ENCODE results near the gene ANKRD11.
"Not testable (repeated sequence)": the region's sequence is repeated elsewhere in the genome, so short reads cannot be mapped to it uniquely, and the experiment has no call there.

The ANKRD11 gene

DNA sequence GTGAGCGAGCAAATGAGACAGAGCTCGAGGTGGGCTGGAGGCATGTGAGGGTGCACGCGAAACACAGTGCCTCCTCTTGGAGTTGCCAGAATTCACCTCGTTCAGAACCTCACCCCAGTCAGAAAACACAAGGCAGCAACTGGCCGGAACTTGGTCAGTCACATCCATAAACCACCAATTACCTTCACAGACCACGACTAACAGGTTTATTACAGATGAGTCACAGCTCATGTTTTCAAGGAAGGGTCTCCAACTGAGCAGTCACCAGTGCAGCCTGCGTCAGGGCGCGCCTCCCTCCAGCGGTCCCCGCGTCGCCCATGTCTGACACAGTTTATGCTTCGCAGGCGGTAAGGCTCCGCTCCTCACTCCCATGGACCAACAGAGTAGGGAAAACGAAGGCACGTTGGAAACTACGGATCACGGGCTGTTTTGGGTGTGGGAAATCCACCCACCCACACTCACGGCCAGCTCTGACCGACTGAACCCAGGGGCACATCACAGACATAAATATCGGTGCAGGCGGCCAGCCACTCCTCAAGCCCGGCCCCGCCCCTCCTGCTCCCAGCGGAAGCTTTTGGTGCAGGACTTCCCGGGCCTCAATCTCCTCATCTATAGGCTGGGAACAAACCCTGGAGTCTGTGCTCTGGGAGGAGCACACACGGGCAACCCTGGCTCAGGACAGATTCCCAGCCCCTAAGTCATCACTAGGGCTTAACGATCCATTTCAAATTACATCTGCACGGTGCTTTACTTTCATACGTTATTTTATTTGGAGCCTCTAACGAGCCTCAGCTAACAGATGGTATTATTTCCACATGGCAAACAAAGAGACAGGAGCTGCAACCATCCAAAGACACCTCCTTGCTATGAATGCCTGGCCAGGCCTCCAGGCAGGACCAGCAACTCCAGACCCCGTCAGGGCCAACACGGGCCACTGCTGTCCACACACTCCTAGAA, 146.6 kb downstream of the ANKRD11 start:
- no peak for FAIRE-seq

DNA sequence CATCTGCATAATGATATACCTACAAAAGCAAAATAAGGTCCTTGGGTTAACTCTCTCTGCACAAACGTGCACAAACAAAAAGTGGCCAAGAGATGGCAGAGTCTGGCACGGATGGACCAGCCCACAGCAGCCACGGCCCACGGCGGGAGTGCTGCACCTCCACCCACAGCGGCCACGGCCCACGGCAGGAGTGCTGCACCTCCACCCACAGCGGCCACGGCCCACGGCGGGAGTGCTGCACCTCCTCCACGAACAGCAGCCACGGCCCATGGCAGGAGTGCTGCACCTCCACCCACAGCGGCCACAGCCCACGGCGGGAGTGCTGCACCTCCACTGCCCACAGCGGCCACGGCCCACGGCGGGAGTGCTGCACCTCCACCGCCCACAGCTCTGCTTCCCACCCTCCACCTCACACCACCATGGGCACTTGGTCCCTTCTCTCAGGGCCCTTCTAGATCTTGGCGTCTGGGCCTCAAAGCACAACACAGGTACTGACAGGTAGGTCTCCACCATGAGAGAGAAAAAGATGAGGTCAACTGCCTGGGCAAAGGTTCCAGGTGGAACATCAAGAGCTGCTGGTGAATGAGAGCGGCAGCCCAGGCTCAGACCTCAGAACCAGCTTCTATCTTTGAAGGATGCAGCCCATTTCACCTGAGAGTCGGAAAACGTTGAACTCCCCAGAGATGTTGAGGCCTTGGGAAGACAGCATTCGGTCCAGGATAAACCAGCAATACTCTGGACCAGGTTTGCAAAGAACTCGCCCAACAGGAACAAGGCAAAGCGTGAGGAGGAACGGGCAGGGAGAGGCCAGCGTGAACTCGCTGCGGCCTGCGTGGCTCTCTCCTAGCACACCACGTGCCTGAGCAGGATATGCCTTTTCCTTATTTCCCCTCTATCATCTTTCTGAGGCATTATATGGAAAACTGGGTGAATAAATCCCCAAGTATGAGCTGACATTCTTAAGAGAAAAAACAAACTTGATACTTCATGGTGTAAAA, 148.4 kb downstream of the ANKRD11 start:
- no peak for FAIRE-seq

DNA sequence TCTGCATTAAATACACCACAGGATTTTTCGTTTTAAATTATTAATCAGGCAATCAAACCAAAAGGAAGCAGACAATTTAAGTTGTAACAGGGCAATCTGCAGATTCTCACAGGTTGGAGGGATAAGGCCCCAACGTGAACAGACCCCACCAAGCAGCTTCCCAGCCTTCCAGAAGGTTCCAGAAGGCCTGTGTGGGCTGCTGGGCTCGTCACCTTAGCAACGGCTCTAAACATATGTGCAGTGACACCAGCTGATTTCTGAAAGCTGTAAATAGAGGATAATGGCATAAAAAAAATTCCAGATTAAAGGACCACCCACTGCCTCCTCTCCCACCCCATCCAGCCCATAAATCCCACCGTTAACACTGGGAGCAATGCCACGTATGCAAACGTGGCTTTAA, 149.1 kb downstream of the ANKRD11 start:
- FAIRE-seq: no peak

DNA sequence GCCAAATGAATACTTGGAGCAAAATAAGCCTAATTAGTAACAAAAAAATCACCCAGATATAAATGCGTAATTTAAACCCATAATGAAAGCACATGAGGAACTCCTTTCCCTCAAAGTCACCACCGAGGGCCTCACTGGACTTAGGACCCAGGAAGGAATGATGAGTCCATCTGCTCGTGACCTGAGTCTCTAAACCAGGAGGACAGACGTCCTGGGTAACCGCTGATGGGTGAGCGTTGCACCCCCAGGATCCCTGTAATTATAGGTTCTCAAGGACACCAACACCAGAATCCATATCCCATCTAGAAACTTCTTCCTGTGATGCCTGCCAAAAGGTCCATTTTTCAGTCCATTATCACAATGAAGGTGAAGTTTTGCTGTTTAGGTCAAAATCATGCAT, 151.5 kb downstream of the ANKRD11 start:
- FAIRE-seq: no peak

DNA sequence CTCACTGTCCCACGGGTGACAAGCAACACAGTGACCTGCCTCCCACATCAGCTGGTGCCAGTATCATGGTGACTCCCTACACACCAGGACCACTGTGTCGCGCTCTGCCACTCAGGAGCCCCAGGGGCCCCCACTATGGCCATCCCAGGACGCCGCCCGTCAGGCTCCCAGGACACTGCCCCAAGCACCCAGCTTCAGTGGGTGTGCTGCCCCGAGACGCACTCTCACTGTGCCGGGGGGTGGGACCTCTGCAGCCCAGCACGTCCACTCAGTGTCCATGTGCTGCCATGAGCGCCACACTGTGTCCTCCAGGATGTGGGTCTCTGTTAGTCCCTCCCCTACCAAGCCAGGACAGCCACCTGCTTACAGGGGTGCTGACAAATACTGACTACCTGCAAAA, 152.4 kb downstream of the ANKRD11 start:
- no peak for FAIRE-seq

DNA sequence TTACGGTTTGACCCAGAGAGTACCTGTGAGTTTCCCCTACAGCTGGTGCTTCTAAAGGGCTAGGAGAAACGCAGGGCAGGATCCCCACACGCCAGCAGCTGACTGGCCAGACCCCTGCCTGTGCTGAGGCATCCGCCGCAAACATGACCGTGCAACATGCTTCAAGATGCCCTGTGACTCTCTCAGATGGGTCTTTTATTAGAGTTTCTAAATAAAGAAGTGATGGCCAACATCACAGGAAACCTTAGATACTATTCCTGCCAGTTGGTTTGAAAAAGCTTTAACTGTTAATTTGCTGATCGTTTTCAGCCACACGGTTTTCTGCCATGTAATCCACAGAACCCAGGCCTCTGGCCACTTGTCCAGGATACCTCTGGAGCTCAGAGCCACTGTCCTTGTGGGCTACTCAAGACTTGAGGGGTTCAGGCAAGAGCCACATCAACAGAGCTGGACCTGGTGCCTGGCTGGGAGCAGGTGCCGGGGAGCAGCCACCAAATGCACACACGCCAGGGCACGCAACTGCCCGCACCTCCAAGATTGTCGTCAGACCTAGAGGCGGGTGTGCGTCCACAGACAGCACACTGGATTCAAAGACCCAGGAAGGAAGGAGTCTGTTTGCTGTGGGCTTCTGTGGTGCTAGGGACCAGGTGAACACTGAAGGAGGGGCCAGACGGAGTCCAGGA, 154.4 kb downstream of the ANKRD11 start:
- no peak for FAIRE-seq

DNA sequence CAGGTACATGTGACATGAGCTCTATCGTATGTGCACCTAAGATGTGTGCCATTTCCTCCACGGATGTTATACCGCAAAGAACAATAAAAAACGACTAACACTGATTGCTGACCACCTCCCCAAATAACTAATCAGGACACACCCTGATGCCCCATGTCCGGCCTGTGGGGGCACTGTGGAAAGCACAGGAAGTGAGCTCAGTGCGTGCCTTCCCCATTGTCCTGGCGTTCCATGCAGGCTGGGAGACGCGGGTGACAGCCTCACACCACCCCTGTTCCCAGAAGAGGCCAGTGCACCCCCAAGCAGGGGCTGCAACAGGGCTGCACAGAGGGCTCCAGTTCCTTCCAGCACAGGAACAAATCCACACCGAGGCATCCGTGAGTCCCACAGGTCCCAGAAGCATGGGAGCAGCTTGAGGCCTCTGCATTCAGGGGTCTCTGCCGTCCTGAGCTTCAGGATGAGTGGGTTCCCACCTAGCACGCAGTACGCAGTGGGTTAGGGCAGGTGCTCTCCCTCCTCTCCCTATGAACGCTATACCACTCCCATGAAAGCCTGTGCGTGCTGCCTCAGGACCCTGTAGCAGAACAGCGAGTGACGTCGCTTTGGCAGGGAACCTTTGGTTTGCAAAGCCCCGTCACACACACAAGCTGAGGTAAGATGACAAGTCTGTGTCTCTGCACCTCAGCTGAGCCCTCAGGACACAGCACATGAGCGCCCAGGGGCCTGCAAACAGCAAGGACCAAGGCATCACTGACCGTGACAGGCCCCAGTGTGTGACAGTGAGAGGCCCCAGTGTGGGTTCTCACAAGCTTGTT, 155.2 kb downstream of the ANKRD11 start:
- FAIRE-seq: no peak

DNA sequence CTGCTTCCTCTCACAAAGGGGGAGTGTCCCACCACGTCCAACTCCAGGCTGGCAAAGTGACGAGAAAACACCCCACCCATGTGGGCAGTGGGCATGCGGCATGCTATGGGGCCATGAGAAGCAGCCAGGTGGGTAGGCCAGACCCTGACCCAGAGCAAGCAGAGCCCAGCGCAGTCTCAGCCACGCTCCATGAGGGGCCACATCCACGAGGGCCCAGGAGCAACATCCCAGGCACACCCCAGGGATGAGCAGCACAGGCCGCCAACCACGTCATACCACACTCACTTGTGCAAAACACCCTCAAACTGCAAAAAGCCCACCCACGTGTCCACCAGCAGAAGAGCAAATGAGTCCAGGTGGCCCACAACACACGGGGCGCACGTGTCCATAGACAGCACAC, 155.9 kb downstream of the ANKRD11 start:
- no peak for FAIRE-seq

DNA sequence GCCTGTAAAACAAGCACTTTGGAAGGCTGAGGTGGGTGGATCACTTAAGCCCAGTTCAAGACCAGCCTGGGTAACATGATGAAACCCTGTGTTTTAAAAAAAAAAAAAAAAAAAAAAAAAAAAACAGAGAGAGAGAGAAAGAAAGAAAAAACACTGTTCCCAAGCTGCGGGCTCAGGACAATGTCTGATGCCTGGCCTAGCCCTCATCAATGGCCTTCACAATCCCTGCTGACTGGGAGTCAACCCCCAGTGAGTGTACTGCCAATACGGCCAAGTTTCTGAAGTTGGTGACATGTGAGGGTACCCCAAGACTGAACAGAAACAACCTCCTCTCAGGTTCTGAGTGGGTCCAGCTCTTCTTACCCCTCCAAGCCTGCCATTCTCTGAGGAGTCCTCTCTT, 156.3 kb downstream of the ANKRD11 start:
- no peak for FAIRE-seq

DNA sequence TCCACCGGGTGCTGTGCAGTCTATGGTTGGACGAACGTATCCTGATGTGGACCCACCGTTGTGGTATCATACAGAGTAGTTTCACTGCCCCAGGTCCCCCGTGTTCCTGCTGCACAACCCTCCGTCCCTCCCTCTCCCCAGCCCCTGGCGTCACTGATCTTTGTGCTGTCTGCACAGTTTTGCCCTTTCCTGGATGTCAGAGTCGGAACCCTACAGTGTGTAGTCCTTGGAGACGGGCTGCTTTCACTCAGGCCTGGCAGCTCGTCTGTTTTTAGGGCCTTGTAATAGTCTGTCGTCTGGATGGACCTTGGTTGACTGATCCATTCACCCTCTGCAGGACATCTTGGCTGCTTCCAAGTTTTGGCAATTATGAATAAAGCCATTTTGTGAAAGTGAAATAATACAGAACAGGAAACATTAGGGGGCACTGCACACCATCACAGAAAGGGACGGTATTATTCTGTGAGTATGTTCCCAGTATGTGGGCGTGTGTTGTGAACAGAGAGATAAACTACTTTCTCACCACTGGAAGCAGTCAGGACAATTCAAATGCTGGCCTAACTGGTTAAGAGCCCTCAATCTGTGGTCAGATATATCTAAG, 156.9 kb downstream of the ANKRD11 start:
- FAIRE-seq: peak; percentile 72

DNA sequence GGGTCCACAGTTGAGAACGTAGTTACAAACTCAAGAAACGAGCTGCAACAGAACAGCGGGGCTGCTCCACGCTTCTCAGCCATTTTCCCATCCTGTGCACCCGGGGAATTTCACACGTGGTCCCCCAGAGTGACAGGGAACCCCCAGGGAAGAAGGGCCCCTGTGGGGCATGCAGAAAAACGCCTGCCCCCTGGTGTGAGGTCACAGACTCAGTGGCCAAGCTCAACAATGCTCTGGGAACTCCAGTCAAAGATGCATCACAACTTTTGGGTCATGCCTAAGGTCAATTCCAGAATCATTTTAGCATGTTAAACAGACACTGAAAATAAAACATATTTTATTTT, 157.5 kb downstream of the ANKRD11 start:
- FAIRE-seq: no peak

DNA sequence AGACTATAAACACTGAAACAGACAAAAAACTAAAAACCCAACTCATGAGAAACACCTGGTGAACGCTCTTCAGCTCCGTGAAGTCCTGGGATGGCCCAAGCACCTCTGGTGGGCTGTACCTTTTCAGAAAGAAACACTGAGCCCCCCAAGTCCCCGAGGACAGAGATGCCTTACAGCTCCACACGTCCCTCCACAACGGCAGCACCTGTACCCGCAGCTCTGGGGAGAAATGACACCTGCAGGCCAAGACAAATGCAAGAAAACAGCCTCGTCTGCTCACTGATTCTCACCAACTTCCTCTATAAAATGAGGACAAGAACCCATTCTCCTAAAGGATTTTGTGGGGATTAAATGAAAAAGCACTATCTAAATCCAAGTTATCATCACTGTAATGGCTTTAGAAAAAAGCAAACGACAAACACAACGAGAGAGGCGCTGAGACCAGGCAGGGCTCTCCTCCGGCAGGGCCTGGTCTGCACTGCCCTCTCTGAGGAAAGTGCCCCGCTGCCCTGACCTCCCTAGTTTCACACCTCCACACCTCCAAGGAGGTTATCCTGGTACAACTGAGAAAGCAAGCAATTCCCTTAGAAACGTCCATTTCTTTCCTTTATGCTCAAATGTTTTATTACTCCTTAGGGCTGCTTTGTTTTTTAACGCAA, 158.0 kb downstream of the ANKRD11 start:
- FAIRE-seq: no peak

DNA sequence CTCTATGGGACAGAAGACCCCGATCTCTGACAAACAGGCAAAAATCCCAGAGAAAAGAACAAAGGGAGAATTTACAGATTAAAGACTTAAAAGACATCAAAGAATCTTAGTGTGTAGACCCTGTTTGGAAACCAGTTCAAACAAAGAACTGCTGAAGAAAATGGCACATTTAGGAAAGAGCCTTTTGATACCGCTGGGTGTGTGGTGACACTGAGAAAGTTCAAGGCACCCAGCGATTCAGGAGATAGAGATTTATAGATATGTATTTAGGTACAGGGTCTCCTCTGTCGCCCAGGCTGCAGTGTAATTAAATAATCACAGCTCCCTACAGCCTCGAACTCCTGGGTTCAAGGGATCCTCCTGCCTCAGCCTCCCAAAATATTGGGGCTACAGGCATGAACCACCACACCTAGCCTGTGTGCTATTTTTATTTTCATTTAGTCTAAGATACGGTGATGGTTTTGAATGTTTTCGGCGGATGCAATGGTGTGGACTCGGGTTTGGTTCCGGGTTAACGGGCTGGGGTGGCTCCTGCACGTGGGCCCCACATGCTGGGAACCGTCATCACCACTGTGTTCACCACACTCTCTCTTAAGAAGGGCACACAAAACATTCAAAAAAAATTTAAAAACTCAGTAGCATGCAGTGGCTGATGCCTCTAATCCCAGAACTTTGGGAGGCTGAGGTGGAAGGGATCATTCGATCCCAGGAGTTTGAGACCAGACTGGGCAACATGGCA, 158.8 kb downstream of the ANKRD11 start:
- FAIRE-seq: no peak

DNA sequence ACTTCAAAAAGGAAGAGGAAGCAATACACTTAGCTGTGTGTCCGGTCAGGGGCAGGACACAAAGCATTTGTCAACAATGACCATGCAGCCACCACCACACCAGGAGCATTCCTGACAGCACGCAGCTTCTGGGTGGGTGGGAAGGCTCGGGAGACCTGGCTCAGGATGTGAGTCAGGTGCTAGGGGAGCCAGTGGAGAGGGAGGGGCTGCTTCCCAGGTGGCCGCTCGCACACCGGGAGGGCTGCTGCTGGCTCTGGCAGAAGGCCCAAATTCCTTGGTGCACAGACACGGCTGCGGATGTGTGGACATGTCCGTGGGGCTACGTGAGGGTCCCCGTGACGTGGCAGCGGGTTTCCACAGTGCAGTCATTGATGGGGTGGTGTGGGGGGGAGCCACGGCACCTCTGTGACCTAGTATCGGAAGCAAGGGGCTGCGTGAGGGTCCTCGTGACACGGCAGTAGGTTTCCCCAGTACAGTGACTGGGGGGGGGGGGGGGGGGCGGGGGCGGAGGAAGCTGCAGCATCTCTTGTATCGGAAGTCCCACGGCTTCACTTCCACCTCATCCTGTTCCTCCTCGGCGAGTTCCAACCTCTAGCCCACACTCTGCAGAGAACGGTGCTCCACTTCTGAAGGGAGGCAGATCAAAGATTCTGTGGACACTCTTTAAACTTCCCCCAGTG, 160.0 kb downstream of the ANKRD11 start:
- no peak for FAIRE-seq

DNA sequence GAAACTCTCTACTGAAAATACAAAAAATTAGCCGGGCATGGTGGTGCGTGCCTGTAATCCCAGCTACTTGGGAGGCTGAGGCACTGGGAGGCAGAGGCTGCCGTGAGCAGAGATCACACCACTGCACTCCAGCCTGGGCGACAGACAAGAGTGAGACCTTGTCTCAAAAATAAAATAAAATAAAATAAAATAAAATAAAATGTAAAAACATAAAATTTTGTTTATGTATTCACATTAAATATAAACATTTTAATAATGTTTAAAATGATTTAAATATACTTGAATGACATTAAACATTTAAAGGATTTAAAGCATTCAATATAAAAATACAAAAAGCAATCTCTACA, 160.6 kb downstream of the ANKRD11 start:
- FAIRE-seq: not testable (repeated sequence)

DNA sequence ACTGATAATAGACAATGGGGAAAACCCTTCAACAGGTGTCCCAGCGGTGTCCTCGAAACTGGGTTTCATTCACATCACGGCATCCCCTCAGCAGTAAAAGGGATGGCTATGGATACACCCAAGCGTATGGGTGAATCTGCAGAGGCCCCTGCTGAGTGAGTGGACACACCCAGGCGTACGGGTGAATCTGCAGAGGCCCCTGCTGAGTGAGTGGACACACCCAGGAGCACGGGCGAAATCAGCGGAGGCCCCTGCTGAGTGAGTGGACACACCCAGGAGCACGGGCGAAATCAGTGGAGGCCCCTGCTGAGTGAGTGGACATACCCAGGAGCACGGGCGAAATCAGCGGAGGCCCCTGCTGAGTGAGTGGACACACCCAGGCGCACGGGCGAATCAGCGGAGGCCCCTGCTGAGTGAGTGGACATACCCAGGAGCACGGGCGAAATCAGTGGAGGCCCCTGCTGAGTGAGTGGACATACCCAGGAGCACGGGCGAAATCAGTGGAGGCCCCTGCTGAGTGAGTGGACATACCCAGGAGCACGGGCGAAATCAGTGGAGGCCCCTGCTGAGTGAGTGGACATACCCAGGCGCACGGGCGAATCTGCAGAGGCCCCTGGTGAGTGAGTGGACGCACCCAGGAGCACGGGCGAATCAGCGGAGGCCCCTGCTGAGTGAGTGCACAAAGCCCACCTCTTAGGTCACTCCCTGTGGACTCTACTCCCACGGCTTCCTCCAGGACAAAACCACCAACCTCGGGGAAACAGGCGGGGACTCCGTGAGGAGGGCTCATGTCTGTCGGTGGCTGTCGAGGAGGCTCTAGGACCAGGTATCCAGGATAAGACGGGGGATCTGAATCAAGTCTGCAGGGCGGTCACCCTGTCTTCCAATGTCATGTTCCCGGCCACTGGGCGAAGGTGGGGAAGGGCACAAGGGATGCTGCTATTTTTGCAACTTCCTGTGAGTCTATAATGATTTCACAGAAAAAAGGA, 161.7 kb downstream of the ANKRD11 start:
- not testable (repeated sequence) for FAIRE-seq

DNA sequence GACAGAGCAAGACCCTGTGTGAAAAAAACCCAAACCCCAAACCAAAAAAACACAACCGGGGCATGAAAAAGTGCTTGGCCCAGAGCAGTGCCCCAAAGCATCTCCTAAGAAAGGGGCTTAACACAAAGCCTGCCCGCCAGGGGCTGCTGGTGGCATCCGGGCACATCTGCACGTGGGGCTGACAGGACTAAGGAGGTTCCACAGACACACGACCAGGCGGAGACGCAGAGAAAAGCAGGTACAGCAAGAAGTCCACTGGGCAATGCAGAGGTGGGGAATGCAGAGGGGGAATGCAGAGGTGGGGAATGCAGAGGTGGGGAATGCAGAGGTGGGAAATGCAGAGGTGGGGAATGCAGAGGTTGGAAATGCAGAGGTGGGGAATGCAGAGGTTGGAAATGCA, 163.6 kb downstream of the ANKRD11 start:
- no peak for FAIRE-seq

DNA sequence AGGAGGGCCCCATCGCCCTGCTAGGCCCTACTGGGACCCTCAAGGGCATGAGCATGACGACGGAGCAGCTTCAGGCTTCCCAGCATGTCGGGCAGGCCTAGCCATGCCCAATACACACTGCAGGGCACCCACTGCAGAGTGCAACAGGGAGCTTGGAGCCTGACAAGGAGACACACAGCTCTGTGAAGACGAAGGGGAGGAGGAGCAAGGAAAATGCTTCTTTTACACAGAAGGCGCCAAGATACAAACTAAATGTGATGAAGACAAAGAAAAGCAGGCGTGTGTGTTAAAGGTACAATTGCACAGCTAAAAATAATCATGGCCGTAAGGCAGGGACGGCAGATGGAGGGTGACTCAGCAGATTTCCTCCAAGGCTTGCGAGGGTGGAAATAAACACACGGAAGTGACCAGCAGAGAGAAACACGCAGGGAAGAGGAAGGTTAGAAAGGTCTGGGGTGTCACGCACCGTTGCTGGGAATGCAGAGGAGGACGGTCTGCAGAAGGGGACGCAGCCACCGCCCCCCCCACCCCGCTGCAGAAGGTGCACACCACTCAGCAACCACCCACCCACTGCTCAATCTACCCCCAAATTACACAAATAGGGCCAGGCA, 164.4 kb downstream of the ANKRD11 start:
- FAIRE-seq: no peak

Measured in endometrium (tissue), 2 donors.